ENCODE measurements around the gene LNPEP. TPM values are rescaled to one million over a fixed set of nuclear protein-coding genes. Genes with fewer than 3 reads are reported as not detected.

LNPEP gene
- total and polyA plus RNA-seq, 12 donors = 5.4 to 87.4 (median 65.5) TPM

- Histone ChIP-seq H3K9me3 (no peaks in the 10 kb centered on the region), H3K36me3 (no peaks in the 10 kb centered on the region), H3K27ac (no peak overlapping the region), H3K4me1 (peaks cover 0 to 5% (median 0%) of the 10 kb centered on the region in 9 donors), H3K27me3 (no peaks in the 10 kb centered on the region), H3K4me3 (no peak overlapping the region)
- intact Hi-C loops (cut with DNase I) = no loop called here
- DNase-seq = no peak
- no peak for TF ChIP-seq CTCF (IDR thresholded peaks at IDR 0.05)
- ATAC-seq = no peak
Measured at GRCh38 chr5:97070234-97070633, 134.4 kb downstream of the LNPEP start.

GRCh38 chr5:97071101-97071500, 135.2 kb downstream of the LNPEP start:
- Histone ChIP-seq H3K4me3 (no peak overlapping the region), H3K27ac (no peak overlapping the region), H3K36me3 (no peaks in the 10 kb centered on the region), H3K9me3 (no peaks in the 10 kb centered on the region), H3K4me1 (peaks cover 0 to 5% (median 0%) of the 10 kb centered on the region in 9 donors), H3K27me3 (no peaks in the 10 kb centered on the region)
- no peak for TF ChIP-seq CTCF (IDR thresholded peaks at IDR 0.05)
- ATAC-seq (no peak), DNase-seq (no peak)
- intact Hi-C loops (cut with DNase I) = no loop called here
- WGBS, 2 donors = 86 to 91% methylated on average over 8 of the region's 8 CpGs

GRCh38 chr5:97071993-97072392, 136.1 kb downstream of the LNPEP start:
- no peak for DNase-seq
- Histone ChIP-seq H3K27ac (no peak overlapping the region), H3K4me3 (no peak overlapping the region), H3K4me1 (peaks cover 0 to 5% (median 0%) of the 10 kb centered on the region in 9 donors), H3K27me3 (no peaks in the 10 kb centered on the region), H3K36me3 (no peaks in the 10 kb centered on the region), H3K9me3 (no peaks in the 10 kb centered on the region)
- intact Hi-C loops (cut with DNase I) = no loop called here
- ATAC-seq = no peak
- WGBS, 2 donors = 86 to 90% methylated on average over 4 of the region's 4 CpGs
- no peak for TF ChIP-seq CTCF (IDR thresholded peaks at IDR 0.05)

GRCh38 chr5:97072696-97073095, 136.8 kb downstream of the LNPEP start:
- Histone ChIP-seq H3K36me3 (no peaks in the 10 kb centered on the region), H3K4me1 (no peaks in the 10 kb centered on the region), H3K27ac (no peak overlapping the region), H3K4me3 (no peak overlapping the region), H3K27me3 (no peaks in the 10 kb centered on the region), H3K9me3 (no peaks in the 10 kb centered on the region)
- no peak for TF ChIP-seq CTCF (IDR thresholded peaks at IDR 0.05)
- ATAC-seq = no peak
- intact Hi-C loops (cut with DNase I) = no loop called here
- no peak for DNase-seq
- WGBS, 2 donors = 57 to 71% methylated on average over 2 of the region's 2 CpGs

GRCh38 chr5:97073420-97073819, 137.5 kb downstream of the LNPEP start:
- H3K36me3 ChIP-seq = no peaks in the 10 kb centered on the region
- H3K27ac ChIP-seq = no peak overlapping the region
- 98% methylated on average over 3 of the region's 3 CpGs for WGBS, 2 donors
- H3K4me3 ChIP-seq = no peak overlapping the region
- H3K9me3 ChIP-seq = no peaks in the 10 kb centered on the region
- H3K27me3 ChIP-seq = no peaks in the 10 kb centered on the region
- intact Hi-C loops (cut with DNase I) = no loop called here
- no peak for DNase-seq
- H3K4me1 ChIP-seq = no peaks in the 10 kb centered on the region
- ATAC-seq = no peak
- TF ChIP-seq CTCF (IDR thresholded peaks at IDR 0.05) = no peak
